GM19397 (cell line): ENCODE measurements around the gene E2F8.

Experiments
- ATAC-seq: cut with Tn5 transposase; IDR thresholded peaks from one replicate; pipeline ENCODE4 v1.9.1; 2021; ENCODE audit warnings: mild to moderate bottlenecking, moderate library complexity; ENCODE audit not compliant: unreplicated experiment

The E2F8 gene

DNA sequence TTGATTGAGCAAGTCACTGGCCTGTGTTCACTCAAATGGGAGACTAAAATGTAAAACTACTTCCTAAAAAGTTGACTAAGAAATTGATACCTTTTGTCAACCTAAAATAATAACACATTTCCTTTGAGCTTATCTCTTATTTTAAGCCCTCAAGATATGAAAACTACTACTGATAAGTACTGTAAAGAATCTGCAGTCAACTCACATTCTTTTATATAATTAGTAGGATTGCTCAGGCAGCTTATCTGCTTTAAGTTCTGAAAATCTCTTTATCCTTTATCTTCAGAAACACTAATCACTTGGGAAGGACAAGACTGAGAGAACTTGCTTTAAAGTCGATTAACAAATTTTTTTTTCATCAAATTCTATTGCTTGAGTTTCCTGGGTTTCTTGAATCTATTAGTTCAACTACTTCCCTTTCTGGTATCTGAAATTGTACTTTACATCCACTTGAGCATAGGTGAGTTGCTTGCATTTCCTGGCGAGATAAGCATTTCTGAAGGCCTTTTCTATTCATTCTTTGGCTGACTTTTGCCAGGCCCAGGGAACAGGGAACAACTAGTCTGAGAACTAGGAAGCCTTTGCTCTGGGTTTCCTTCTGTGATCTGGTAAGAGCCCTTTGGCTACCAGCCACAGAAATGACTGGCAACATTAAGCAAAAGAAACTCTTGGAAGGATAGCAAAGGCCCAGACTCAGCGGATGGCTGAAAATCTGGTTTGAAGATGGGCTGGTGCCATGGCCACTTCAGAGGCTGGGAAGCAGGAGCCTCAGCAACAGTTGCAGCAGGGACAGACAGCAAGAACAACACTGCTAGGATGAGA, 19.6 kb downstream of the E2F8 start:
- ATAC-seq, result no peak

DNA sequence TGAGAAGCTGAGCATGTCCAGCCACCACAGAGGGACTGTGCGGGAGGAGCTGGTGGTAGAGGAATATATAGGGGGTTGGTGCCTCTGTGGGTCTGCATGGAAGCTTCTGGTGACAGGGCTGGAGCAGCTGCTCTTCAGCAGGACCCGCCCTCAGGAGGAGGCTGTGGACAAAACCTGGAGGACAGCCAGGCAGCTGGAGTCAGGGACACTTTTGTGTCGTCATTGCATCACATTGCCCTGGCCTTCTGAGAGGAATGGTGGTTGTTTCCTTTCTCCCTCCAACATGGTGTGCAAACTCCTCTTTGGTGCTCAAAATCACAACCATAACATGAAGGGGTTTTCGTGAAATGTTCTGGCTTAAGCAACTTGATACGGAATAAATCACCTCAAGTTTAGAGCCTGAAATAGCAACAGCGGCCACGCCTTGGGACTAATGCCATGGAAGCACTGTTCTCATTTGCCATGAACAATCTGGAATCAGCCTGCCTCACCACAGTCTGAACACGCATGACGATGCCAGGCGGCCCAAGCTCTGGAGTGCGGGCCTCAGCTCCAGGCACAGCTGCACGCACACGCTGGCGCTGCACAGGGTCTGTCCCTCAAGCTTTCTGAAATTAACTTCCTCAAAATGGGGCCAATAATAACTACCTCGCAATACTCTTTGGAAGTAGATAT, 21.8 kb downstream of the E2F8 start:
- ATAC-seq, result no peak

DNA sequence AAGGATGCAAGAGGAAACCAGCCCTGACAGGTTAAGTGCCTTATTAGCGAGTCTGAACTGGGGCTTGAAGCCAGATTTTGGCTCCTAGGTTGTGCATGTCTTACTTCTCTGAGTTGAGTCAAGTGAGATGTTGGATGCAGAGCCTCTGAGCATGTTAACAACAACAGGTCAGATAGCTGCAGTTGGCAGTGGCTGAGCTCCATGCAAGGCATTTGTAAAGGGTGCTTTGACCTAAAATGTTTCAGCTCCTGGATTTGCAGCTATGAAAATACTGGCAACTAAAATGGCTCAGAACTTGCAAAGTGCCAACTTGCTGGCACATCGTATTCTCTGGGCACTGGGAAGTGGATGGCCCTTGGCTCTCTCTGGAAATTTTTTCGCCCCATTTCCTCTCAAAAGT, 22.5 kb downstream of the E2F8 start:
- no peak for ATAC-seq

DNA sequence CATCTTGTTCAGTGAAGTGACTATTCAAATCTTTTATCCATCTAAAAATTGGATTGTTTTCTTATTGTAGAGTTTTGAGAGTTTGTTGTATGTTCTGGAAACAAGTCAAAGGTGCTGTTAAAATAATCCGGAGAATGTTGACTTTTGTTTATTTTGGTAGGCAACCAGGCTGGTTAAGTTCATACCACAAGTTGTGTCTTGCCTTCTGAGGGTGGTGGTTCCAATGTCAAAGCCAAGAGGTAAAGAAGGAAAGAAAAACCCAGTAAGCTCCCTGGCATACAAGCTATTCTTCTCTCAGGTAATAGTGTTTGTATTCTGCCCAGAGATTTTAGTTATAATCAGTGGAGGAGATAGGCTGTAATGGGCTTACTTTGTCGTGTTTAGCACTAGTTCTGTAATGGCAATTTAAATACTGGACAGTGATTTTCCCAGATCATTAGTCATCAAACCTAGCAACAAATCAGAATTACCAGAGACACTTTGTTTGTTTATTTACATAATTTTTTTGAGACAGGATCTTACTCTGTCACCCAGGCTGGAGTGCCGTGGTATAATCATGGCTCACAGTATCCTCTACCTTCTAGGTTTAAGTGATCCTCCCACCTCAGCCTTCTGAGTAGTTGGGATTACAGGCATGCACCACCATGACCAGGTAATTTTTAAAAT, 23.9 kb downstream of the E2F8 start:
- no peak for ATAC-seq

DNA sequence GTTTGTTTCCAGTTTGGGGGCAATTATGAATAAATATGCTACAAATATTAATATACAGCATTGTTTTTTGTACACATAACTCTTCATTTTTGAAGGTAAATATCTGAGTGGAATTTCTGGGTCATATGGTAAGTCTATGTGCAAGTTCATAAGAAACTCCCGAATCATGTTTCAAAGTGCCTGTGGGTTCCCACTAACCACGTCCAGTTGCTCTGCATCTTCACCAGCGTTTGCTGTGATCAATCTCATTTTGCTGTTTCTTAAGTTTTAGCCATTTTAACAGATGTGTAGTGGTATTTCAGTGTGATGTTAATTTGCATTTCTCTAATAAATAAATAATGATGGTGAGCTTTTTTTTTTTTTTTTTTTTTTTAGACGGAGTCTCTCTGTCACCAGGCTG, 24.7 kb downstream of the E2F8 start:
- ATAC-seq, result no peak

DNA sequence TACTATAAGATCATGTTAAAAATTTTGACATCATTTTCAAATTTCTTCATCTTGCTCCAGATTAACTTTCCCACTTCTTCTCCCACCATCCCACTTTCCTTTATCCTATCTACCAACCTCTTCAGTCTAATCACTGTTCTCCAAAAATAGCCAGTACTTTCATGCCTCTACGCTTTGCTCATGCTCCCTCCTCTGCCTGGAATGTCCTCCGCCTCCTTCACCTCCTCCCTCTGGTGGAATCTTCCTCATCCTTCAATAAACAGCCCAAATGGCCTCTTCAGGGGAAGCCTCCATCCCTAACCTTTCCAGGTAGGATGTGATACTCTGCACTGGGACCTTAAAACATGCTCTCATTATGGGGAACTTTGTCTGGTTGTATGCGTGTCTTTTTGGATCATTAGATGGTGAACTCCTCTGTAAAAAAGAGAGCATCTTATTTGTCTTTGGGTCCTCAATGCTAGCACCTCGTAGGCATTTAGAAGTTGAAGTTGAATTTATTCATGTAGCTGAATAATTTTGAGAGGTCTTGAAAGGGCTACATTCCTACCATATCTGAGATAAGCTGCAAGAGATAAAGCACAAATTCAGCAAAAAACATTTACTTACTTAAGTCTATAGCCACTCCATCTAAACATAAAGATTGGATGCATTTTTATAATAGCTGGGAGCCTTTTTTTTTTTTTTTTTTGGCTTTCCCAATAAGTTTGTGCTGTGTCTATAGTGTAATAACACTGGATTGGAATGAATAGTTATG, 31.0 kb downstream of the E2F8 start:
- ATAC-seq, result no peak

DNA sequence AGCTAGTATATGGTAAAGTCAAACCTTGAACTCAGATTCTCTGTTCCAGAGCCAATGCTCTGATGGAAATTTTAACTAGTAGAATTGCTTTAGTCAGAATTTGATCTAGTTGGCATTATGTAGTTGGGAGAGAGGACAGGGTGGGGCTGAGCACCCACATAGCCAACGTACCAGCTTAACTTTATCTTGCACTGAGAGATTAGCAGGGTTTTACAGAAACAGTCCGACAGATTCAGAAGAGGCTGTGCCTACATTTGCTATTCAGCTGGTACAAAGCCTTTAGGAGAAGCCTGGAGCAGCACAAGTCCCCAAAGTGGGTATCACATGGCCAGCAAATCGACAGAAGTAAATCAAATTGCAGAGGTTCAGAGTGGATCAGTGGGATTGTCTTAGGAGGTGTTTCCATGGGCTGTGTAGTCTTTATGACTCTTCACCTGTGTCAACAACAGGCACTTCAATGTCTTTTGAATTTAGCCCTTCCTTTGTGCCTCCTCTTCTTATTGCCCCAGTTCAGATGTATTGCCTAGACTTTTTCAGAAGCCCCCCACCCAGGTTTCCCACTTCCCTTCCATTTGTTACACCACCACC, 31.7 kb downstream of the E2F8 start:
- ATAC-seq, result no peak

DNA sequence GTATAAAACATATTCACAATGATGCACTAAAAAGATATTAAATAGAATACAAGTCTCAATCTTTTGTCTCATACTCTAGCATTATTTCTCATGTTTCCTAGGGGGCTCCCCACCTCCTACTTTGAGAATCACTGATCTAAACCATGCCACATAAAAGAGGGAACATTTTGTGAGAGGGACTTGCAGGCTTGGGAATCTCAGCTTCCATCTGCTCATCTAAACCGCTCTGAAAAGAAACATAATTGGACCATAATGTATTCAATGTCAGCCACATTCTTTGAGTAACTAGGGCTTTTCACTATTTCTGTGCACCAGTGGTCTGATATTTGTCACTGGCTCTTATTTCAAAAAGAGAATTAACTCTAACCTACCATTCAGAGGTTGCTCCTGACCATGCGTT, 32.6 kb downstream of the E2F8 start:
- no peak for ATAC-seq

DNA sequence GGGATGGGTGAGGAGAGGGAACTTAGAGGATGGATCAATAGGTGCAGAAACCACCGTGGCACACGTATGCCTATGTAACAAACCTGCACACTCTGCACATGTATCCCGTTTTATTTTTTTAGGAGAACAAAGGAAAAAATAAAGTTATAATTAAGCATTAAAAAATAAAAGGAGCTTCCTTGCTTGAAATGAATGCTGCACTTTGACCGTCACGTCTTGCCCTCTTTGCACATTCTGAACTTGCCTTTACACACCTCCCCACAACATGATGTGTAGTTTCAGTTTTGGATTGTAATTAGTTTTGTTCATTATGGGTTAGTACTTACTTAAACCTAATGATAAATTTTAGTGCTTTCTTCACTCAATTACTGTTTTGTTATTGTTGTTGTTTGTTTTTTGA, 35.9 kb downstream of the E2F8 start:
- ATAC-seq, result no peak

DNA sequence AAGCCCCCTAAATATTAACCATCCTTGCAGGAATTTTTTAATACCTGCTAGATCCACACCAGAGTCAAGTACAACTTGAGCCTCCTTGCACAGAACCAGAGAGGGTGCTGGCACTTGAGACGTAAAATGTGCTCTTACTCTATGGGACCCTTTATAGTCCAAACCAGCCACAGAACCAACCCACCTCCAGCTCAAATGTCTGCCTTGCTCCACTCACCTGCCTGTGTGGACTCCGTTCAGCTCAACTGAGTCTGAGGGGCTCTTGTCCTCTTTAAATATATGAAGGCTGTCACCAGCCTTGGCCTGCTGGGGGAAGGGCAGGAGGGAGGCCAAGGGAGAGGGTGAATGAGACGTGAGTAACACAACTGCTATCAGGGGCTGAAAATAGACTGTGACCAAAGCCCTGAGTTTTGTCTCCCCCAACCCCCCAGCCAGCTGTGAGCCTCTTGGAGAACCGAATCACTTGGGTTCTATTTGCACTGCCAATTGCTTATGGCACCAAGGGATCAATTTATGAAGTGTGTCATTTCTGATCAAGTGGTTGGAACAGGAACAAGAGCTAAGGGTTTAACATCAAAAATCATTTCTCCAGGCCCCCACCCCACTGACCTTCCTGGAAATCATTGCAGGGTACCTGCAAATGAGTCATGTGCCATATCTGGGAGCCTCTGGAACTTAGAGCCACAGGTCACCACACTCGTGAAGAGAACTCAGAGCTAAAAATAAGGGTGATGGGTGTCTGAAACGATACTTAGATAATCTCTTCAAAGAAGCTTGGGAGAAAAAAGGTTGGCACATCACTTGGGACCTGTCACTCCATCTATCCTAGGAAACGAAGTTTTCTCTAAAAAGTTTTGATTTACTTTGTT, 38.8 kb downstream of the E2F8 start, which contains the start of gene CSRP3:
TSS of gene CSRP3 (minus strand) at position 247 of the 869 bp plus-strand sequence. CDS start 9,535 bp downstream, outside the sequence.
- ATAC-seq, result no peak

DNA sequence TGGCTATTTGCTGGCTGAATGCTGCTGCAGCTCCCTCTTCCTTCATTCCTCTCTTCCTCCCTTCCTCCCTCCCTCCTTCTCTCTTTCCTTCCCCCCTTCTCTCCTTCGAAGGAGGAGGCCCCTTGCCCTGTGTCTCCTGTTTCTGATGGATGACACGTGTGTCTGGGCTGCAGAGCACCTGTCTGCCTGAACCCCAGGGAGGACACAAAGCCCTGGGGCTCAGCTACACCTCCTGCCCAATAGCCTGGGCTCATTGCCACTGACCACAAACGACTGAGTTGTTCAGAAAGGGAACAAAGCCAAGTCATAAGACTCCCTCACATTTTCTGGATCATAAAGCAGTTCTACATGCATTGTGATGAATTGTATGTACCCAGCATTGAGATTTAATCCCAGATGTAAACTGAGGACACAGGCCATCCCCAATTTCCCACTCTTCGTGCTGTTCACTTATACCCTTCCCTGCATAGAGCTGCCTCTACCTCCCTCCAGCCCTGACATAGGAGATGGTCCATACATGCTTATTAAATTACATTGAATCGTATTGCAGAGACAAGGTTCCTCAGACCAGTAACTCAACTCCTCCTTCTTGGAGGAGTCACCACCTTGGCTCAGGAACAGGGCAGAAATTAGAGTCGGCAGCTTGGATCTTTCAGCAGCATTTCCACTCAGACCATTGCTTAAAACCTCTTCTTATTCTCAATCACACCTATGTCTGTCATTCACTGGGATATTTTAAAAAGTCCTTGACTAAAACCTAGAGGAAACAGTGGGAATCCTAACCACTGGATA, 40.1 kb downstream of the E2F8 start:
- no peak for ATAC-seq

DNA sequence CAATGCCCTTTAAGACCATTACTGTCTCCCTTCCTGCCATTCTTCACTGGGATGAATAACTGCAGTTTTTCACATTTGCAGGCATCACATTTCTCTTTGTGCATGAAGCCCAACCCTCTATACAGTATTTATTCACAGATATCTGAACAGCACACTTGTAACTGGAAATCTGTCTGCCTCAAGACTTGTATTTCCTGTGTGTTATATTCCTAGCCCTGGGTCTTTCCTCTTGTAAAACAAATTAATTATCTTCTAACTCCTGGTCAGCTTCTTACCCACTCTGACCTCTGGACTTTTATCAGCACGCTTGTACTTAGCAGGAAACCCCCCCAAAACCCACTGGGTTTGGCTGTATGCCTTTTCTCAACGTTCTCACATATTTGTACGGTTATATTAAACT, 41.0 kb downstream of the E2F8 start:
- ATAC-seq, result no peak

DNA sequence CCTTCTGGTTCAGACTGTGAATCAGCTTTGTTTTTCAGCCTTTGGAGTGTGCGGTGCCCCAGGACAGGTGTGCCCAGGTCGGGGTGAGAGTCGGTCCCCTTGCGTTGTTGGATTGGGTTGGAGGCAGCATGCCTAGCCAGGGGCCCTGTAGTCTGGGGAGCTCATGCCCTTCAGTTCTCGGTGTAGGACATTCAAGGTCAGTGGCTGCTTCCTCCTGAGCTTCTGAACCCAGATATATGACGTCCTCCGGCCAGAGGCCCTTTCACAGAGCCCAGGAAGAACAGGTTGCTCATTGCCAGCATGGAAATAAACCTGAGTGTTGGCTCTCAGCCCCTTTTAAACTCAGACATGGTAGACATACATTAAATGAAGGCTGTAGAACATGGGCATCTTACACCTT, 41.7 kb downstream of the E2F8 start:
- ATAC-seq, result no peak

DNA sequence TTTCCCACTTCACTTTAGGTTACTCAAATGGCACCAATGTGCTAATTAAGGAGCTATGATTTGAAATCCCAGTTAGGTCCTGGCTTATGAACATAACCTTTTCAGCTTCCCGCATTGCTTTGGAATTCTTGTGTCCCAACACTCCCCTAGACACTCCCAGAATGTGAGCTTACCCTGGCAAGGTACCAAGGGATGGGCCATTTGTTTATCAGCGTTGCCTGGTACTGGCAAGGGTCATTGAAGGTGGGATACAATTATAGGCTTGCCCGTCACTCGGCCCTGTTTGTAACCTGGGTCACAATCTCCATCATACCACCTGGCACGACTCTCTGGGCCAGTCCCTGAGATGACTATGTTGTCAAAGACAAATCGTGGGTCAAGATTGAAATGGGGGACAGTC, 44.3 kb downstream of the E2F8 start:
- ATAC-seq, result no peak

DNA sequence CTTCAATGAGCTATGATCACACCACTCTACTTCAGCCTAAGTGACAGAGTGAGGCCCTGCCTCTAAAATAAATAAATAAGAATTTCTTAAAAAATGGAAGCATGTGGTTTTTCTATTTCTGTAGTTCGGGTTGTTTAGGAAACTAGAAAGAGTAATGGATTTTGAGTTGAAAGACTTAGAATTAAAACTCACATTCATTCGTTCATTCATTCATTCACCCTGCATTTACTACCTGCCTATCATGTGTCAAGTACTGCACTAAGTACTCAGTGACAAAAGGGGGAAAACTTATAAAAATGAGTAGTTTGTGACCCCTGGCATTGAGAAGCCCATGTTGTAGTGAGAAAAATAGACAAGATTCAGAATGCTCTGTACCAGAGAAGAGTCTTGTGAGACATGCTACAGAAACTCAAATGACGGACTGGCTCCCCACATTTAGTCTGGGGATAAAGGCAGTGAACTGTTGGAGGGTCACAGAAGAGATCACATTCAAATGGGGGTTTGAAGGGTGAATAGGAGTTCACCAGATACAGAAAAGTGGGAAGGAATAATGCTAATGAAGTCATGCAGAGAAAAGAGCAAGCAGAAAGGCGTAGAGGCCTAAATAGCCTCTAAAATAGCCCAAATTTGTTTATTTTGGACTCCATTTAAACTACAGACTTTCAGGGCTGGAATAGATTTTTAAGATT, 46.0 kb downstream of the E2F8 start:
- ATAC-seq, result no peak

DNA sequence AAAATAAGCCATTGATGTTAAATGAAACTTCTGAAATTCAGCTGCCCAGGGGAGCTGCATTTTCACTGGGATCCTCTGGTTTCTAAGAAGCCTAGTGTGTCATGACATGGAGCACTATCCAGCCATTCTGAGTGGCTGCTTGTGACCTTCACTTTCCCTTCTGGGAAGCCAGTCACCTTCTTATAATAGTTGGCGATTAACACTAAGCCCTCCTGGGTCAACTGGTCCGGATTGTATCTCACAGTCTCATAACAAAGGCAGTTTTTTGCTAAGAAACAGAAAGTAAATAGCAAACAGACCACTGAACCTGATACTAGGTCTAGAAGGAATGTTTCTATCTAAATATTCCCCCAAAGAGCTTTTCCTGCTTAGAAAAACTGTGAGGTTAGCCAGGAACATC, 46.8 kb downstream of the E2F8 start:
- ATAC-seq, result no peak

DNA sequence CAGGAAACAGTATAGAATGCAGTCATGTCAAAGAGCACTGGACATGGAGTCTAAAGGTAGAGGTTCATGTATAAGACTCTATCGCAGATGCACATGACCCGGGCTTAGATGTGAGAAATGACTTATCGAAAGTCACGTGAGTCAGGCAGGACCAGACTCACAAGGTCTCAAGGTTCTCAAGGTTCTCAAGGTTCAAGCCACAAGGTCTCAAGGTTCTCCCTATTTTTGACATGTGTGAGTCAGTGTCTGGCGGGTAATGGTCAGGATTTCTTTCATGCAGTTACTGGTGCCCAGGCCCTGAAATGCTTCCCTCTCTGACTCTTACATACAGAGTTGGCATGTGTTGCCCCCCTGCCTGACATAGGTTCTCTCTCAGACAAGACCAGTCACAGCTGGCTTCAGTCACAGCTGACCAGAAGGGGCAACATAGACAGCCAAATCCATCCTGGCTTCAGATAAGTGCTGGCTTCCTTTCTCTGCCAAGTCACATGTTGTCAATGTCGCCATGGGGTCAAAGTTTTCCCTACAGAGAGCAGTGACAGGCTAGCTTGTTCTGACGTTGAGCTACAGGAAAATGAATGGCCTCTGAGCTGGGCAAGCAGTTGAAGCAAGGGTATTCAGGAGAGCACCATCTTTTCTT, 49.1 kb downstream of the E2F8 start:
- ATAC-seq, result no peak

DNA sequence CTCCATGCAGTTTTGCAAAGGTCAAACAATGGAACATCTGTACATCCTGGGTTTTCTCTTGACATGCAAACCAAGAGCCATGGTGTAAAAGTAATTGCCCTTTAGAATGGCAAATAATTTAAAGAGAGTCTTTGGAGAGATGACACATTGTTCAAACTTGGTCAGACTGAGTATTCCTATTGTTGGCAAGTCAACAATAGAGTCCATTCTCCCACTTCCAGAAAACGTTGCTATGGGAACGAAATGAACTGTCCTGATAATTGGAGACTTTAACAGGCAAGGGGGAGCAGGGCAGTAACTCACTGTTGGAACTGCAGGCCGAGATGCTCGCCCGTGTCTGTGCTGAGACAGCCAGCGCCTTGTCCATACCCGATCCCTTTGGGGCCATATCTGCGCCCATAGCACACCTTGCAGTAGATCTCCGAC, 52.9 kb downstream of the E2F8 start:
- ATAC-seq, result no peak
